HCT116 (cell line): ENCODE measurements around the gene CALN1.
"Not testable (repeated sequence)": the region's sequence is repeated elsewhere in the genome, so short reads cannot be mapped to it uniquely, and the experiment has no call there.

Source experiments
- EZH2 ChIP-seq: fragments of 200-600 bp; sonication (generic); IDR thresholded peaks from 2 replicates; pipeline ENCODE4 v1.6.1; 2017; ENCODE audit warnings: antibody characterized with exemption, mixed run types
- EZH2phosphoT487 ChIP-seq: fragments of 200-600 bp; IDR thresholded peaks from 2 replicates; pipeline ENCODE4 v1.6.1; 2018; ENCODE audit warnings: antibody characterized with exemption, borderline replicate concordance
- POLR2A ChIP-seq: IDR thresholded peaks from 2 replicates; pipeline ENCODE4 v1.7.0; 2011; ENCODE audit warnings: borderline replicate concordance; ENCODE audit not compliant: insufficient read depth, insufficient read length; ENCODE audit errors: extremely low read depth
- POLR2AphosphoS5 ChIP-seq: IDR thresholded peaks from 2 replicates; pipeline ENCODE4 v1.6.1; 2011; ENCODE audit warnings: mild to moderate bottlenecking, low read depth, low read length, moderate library complexity
- RAD21 ChIP-seq: IDR thresholded peaks from 2 replicates; pipeline ENCODE4 v1.6.1; 2012; ENCODE audit warnings: low read depth, mild to moderate bottlenecking
- TF ChIP-seq, protein P1 (sequence below), 3 experiments: fragments of 200-600 bp in 1 of 3; sonication (generic) in 1 of 3; IDR thresholded peaks in 2 of 3; conservative IDR thresholded peaks in 1 of 3; 2 replicates each; pipeline ENCODE4 v1.5.1; 2012 to 2017; ENCODE audit warnings: low read depth in 2 of 3, low read length in 2 of 3, antibody characterized with exemption in 1 of 3, borderline replicate concordance in 1 of 3, control low read depth in 1 of 3, mild to moderate bottlenecking in 1 of 3, mixed read lengths in 1 of 3, mixed run types in 1 of 3, moderate library complexity in 1 of 3; ENCODE audit not compliant: insufficient read depth in 1 of 3
- TF ChIP-seq, protein P2 (sequence below): IDR thresholded peaks from 2 replicates; pipeline ENCODE4 v1.6.1; 2012; ENCODE audit warnings: low read depth

DNA sequence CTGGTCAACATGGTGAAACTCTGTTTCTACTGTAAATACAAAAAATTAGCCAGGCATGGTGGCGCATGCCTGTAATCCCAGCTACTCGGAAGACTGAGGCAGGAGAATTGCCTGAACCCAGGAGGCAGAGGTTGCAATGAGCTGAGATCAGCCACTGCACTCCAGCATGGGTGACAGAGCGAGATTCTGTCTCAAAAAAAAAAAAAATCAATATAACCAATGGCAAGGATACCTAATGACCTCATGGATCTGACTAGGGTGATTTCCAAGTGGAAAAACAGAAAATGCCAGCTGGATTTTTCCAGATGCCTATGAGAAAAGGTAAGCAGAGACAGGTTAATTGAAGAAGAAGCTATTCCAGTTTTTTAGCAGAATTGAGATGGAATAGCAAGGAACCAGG lies 68.8 kb downstream of the CALN1 start:
- TF ChIP-seq, protein P1, sequence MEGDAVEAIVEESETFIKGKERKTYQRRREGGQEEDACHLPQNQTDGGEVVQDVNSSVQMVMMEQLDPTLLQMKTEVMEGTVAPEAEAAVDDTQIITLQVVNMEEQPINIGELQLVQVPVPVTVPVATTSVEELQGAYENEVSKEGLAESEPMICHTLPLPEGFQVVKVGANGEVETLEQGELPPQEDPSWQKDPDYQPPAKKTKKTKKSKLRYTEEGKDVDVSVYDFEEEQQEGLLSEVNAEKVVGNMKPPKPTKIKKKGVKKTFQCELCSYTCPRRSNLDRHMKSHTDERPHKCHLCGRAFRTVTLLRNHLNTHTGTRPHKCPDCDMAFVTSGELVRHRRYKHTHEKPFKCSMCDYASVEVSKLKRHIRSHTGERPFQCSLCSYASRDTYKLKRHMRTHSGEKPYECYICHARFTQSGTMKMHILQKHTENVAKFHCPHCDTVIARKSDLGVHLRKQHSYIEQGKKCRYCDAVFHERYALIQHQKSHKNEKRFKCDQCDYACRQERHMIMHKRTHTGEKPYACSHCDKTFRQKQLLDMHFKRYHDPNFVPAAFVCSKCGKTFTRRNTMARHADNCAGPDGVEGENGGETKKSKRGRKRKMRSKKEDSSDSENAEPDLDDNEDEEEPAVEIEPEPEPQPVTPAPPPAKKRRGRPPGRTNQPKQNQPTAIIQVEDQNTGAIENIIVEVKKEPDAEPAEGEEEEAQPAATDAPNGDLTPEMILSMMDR (IDR thresholded peaks at IDR 0.05 in 2 of 3, conservative IDR thresholded peaks at IDR 0.05 in 1 of 3; ENCODE audit: borderline replicate concordance in 1 of 3, insufficient read depth in 1 of 3, low read depth in 2 of 3, low read length in 2 of 3): not testable (repeated sequence)
- TF ChIP-seq POLR2AphosphoS5, POLR2A, RAD21, EZH2, EZH2phosphoT487: not testable (repeated sequence)
- TF ChIP-seq, protein P2, sequence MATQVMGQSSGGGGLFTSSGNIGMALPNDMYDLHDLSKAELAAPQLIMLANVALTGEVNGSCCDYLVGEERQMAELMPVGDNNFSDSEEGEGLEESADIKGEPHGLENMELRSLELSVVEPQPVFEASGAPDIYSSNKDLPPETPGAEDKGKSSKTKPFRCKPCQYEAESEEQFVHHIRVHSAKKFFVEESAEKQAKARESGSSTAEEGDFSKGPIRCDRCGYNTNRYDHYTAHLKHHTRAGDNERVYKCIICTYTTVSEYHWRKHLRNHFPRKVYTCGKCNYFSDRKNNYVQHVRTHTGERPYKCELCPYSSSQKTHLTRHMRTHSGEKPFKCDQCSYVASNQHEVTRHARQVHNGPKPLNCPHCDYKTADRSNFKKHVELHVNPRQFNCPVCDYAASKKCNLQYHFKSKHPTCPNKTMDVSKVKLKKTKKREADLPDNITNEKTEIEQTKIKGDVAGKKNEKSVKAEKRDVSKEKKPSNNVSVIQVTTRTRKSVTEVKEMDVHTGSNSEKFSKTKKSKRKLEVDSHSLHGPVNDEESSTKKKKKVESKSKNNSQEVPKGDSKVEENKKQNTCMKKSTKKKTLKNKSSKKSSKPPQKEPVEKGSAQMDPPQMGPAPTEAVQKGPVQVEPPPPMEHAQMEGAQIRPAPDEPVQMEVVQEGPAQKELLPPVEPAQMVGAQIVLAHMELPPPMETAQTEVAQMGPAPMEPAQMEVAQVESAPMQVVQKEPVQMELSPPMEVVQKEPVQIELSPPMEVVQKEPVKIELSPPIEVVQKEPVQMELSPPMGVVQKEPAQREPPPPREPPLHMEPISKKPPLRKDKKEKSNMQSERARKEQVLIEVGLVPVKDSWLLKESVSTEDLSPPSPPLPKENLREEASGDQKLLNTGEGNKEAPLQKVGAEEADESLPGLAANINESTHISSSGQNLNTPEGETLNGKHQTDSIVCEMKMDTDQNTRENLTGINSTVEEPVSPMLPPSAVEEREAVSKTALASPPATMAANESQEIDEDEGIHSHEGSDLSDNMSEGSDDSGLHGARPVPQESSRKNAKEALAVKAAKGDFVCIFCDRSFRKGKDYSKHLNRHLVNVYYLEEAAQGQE: not testable (repeated sequence)
